NCI-H2107 treated with DMSO at 0.1 percent for 48 hours (cell line): ENCODE results near the gene TMEM132C.

Experiments
- DNase-seq: peaks from one replicate; lab custom pipeline; 2025; ENCODE audit not compliant: unreplicated experiment; lab: John Stamatoyannopoulos, UW

The TMEM132C gene

DNA sequence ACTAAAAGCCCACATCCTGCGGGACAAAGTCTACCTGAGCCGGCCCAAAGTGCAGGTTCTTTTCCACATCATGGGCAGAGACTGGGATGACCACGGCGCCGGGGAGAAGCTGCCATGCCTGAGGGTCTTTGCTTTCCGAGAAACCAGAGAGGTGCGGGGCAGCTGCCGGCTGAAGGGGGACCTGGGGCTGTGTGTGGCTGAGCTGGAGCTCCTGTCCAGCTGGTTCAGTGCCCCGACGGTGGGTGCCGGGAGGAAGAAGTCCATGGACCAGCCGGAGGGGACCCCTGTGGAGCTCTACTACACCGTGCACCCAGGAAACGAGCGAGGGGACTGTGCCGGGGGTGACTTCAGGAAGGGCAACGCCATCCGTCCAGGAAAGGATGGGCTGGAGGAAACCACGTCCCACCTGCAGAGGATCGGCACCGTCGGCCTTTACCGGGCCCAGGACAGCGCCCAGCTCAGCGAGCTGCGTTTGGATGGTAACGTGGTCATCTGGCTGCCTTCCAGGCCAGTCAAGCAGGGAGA lies 148.1 kb downstream of the TMEM132C start:
- DNase-seq: no peak

- no peak for DNase-seq
These were observed 152.0 kb downstream of the TMEM132C start for GRCh38 chr12:128418944-128419343.

DNA sequence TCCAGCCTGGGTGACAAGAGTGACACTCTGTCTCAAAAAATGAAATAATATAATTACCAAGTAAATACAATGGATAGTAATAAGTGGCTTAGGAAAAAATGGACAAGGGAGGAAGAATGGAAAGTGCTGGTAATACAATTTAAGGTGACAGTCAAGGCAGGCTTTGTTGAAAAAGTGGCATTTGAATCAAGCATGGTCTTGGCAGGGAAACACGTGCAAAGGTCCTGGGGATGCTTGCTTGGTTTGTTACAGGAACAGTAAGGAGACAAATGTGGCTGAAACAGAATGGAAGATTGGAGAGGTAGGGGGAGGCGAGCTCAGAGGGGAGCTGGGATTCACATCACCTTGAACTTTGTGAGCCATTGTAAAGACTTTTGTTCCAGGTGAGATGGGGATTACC lies 153.2 kb downstream of the TMEM132C start:
- DNase-seq: no peak

DNA sequence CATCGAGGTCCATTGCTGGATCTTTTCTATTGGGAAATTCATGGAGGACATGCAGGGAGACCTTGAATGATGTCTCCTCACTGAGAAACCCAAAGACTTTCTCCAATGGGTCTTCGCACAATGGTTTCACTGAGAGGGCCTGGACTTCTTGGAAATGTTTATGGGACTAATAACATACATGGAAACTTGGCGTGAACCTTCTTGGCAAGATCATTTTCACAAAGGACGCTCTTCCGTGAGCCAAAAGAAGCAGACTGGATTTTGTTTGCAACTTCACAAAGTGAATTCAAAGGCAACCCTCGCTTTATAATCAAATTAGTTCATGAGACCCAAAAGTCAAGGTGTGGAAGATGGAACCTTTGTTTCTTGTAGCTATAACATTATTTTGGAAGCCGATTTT lies 154.4 kb downstream of the TMEM132C start:
- no peak for DNase-seq

- no peak for DNase-seq
These were observed 156.2 kb downstream of the TMEM132C start for GRCh38 chr12:128423205-128423604.

- no peak for DNase-seq
These were observed 158.0 kb downstream of the TMEM132C start for GRCh38 chr12:128424931-128425431.

GRCh38 chr12:128425666-128426331 lies 158.8 kb downstream of the TMEM132C start:
- DNase-seq: no peak

GRCh38 chr12:128426511-128426910 lies 159.5 kb downstream of the TMEM132C start:
- no peak for DNase-seq

GRCh38 chr12:128439796-128440195 lies 172.8 kb downstream of the TMEM132C start:
- DNase-seq: no peak

- no peak for DNase-seq
These were observed 175.1 kb downstream of the TMEM132C start for GRCh38 chr12:128442096-128442495.

DNA sequence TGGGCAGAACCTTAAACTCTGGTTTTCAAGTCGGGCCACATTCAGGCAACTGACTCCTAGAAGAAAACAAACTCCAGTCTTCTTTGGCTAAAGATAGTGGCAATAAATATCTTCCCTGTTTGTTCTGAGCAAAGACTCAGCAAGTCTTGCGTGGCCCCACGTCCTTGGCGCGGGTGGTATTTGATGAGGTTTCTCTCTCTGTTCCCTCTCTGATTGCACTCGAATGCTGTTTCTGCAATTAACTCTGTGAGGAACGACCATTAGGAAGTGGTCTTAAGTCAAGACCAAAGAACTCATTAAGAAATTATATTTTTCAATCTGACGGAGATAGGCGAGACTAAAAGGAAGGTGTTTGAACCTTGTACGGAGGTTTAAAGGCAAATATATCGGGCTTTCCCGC lies 177.6 kb downstream of the TMEM132C start:
- no peak for DNase-seq

DNA sequence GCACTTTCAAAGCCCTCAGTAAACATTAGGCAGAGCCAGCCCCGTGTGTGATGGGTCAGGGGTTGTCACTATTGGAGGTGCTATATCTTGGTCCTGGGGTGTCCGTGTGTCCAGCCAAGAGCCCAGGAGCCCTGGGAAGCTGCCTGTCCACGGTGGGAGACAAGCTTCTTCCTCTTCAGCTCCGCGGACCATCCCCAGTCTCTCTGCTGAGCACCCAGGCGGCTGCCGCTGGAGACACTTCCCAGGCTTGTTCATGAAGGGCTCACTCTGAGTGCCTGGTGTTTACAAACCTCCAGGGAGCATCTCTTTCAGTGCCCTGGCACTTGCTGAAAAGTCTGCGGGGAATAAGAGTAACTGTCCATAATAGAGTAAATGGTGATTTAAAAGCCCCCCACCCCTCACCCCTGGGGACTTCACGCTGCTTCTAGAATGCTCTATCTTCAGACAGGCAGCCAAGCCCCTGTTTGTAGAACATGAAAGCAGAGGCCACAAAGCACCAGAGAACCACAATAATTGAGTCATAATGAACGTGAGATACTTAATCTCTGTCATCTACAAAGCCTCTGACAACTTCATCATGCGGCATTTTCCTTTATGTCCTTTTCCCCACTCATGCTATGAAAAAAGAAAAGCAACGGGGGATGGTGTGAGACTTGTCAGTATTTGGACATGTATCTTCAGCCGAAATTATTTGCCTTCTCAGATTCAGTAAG lies 178.6 kb downstream of the TMEM132C start:
- peak; percentile 81 for DNase-seq

DNA sequence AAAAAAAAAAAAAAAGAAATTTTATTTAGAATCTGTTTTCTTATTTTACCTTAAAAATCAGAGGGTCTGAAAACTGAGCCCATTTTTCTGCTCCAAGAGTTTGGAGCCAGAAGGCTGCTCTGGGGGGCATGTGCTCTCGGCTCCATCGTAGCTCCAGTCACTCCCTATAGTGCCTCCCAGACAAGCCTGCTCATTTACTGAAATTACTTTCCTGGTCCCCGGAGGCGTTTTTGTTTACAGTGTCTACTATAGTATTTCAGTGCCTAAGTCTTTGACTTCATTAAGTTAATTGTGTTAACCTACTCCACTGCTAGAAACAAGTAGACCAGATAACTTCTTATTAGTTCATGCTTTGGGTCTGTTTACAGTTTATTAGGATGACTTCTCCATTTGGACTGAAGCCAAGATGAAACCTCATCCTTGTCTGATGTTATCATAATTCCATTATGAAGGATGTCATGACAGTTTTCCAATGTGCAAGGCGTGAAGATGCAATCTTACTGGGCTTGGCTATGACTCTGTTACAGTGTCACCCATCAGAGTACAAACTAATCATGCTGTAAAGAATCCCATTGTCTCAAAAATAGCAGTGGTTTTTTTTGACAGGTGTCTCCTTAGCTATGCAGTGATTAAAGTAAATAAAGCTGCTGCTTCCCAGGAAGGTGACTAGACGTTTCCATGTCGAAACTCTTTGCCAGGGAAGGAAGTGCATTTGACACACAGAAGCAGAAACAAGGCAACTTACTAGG lies 182.3 kb downstream of the TMEM132C start:
- peak; percentile 62 for DNase-seq

DNA sequence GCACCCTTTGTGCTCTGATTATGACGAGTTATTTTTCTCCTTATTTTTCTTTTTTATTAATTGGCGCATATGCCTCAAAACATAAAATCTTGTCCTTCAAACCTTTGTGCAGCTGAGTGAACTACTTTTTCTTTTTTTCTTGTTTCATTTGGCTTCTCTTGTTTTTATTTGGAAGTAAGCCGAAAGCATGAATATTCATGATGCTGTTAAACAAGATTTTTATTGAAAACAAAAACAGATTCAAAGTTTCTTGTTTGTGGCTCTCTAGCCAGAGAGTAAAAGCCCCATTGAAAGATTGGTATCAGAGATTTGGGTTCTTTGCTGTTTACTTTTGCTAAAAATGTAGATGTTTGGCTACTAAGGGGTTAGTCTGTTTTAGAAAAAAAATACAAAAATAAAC lies 183.8 kb downstream of the TMEM132C start:
- DNase-seq: no peak

- DNase-seq: no peak
These were observed 188.9 kb downstream of the TMEM132C start for GRCh38 chr12:128455851-128456250.

DNA sequence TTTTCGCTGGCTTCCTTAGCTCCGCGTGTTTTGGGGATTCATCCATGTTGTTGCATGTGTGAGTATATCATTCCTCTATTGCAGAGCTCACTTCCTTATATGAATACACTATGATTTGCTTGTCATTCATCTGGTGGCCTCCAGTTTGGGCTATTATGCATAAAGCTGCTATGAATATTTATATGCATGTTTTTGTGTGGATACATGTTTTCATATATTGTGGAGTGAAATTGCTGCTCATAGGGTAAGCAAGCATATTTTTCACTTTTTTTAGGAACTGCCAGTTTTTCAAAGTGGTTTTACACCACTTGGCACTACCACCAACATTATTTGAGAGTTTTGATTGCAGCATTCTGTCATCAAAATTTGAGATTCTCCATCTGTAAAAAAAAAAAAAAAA lies 190.0 kb downstream of the TMEM132C start:
- DNase-seq: no peak

DNA sequence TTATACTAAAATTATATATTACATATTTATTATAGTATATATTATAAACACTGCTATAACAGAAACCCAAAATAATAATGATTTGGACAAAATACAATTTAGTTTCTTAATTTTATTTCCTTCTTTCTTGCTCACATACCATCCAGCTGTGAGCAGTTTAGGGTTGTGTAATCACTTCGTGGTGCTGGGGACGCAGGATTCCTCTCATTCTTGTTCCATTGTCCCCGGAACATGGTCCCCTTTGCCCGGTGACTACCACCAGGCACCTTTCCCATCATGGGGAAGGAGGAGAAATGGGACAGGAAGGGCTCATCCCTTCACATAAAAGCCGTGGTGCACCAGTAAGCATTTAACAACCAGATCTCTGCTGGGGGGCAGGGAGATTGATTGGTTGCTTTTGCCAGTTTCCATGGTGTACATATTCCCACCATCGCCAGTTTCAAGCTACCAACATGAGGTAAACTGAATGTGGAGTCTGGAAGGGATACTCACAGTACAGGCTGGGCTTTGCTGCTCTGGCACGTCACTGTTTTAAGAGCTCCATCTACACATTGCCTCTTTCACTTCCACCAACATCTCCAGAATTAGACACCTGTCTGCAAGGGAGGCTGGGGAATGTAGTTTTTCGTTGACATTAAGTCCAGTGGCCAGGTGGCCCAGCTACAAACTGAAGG lies 191.5 kb downstream of the TMEM132C start:
- DNase-seq: no peak

- DNase-seq: no peak
These were observed 192.1 kb downstream of the TMEM132C start for GRCh38 chr12:128459067-128459466.

- no peak for DNase-seq
These were observed 196.9 kb downstream of the TMEM132C start for GRCh38 chr12:128463881-128464280.

GRCh38 chr12:128467882-128468281 lies 200.9 kb downstream of the TMEM132C start:
- DNase-seq: no peak

GRCh38 chr12:128468926-128469325 lies 202.0 kb downstream of the TMEM132C start:
- DNase-seq: no peak
